Measurements from ENCODE around the gene CANT1.
A peak's percentile ranks its signal among the peaks of the same experiment; 100 is the strongest.

CANT1 gene

DNA sequence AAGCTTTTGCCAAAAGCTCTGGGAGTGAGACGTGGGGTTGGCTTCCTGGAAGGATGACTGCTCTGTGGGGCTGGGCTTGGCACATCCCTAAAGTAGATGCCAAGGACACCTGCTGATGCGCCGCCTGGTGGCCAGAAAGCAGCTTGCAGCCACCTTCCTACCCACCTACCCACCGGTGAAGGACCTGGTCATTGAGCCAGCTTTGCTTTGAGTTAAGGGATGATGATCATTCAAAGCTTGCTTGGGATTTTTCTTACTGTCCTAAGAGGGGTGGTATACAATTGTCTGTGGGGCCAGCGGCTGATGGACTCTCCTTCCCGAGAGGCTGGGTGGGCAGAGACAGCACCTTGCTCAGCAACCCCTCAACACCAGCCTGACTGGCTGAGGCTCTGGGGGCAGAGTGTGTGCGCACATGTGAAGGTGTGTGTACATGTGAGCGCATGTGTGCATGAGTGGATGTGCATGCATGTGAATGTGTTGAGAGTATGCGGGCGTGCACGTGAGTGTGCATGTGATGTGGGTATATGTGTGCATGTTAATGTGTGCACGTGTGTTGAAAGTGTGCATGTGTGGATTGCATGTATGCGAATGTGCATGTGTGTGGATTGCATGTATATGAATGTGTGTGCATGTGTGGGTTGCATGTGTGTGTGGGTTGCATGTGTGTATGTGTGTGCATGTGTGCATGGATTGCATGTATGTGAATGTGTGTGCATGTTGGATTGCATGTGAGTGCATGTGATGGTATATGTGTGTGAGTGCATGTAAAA lies 33.0 kb upstream of the CANT1 start:
- TF ChIP-seq ZFX (IDR thresholded peaks at IDR 0.05; ENCODE audit: borderline replicate concordance), result no peak
- peak; percentile 73 for TF ChIP-seq CTCF (IDR thresholded peaks at IDR 0.05)
- no peak overlapping the region for H3K27ac ChIP-seq

DNA sequence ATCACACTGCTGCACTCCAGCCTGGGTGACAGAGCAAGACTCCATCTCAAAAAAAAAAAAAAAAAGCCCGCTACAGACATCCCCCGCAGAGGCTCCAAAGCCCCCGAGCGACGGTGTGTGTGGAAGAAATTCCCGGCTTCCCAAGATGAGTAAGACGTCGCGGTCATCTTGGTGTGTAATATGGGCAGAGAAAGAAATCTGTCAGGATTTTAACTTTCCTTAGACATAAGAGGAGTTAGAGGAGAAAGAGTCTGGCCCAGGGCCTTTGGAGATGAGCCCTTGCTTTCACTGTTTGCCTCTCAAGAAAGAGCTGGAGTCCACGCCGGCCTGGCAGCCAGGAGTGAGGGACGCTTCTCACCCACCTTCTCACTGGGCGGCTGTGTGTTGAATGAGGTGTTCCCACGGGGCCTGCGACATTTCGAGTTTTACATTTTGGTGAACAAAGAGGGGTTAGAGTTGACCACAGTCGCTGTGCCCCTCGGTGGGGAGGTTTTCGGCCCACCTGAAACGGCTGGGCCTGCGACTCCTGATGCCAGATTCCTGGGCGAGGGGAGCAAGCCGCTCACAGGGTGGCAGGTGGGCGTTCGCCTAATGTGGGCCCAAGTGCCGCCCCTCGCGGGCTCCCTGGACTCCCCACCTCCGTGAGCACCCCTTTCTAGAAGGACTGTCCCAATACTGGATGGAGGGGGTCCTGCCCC lies 32.3 kb upstream of the CANT1 start:
- TF ChIP-seq ZFX (IDR thresholded peaks at IDR 0.05; ENCODE audit: borderline replicate concordance) (no peak), CTCF (IDR thresholded peaks at IDR 0.05) (no peak)
- no peak overlapping the region for H3K27ac ChIP-seq

GRCh38 chr17:79041041-79041570 lies 31.5 kb upstream of the CANT1 start:
- no peak for TF ChIP-seq ZFX (IDR thresholded peaks at IDR 0.05; ENCODE audit: borderline replicate concordance)
- no peak for TF ChIP-seq CTCF (IDR thresholded peaks at IDR 0.05)
- H3K27ac ChIP-seq, result no peak overlapping the region

- H3K27ac ChIP-seq, result no peak overlapping the region
- no peak for TF ChIP-seq ZFX (IDR thresholded peaks at IDR 0.05; ENCODE audit: borderline replicate concordance)
- TF ChIP-seq CTCF (IDR thresholded peaks at IDR 0.05), result no peak
Measured at GRCh38 chr17:79039886-79040285, 30.3 kb upstream of the CANT1 start.

DNA sequence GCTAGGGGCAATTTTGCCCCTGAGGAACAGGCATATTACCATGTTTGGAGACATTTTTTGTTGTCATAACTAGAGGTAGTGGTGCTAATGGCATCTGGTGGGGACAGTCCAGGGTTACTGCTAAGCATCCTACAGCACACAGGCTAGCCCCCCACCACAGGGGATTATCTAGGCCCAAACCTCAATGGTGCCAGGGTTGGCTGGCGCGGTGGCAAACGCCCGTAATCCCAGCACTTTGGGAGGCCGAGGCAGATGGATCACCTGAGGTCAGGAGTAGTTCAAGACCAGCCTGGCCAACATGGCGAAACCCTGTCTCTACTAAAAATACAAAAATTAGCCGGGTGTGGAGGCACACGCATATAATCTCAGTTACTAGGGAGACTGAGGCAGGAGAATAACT lies 29.6 kb upstream of the CANT1 start:
- H3K27ac ChIP-seq, result no peak overlapping the region

GRCh38 chr17:79038545-79039135 lies 29.1 kb upstream of the CANT1 start:
- H3K27ac ChIP-seq, result no peak overlapping the region
- TF ChIP-seq CTCF (IDR thresholded peaks at IDR 0.05), result no peak
- no peak for TF ChIP-seq ZFX (IDR thresholded peaks at IDR 0.05; ENCODE audit: borderline replicate concordance)

More for the DNA sequence above, 29.6 kb upstream of the CANT1 start:
- no peak for TF ChIP-seq ZFX (IDR thresholded peaks at IDR 0.05; ENCODE audit: borderline replicate concordance)
- TF ChIP-seq CTCF (IDR thresholded peaks at IDR 0.05), result no peak

Measured in 22Rv1 (cell line).